Neural progenitor cell (in vitro differentiated cells): ENCODE data around the gene FCGR3B. TPM values are rescaled to one million over a fixed set of nuclear protein-coding genes. Genes with fewer than 3 reads are reported as not detected.
"Not testable (repeated sequence)": the region's sequence is repeated elsewhere in the genome, so short reads cannot be mapped to it uniquely, and the experiment has no call there.

Experiments
- DNase-seq: peaks from one replicate; pipeline ENCODE4 v3.0.0-alpha.2; 2016; ENCODE audit warnings: low spot score
- H2AFZ ChIP-seq: fragments of 200-600 bp; sonication (generic); replicated peaks from 2 replicates; pipeline ENCODE4 v1.6.1; 2016; ENCODE audit warnings: antibody characterized with exemption
- H3F3A ChIP-seq: fragments of 200-600 bp; sonication (generic); 2 replicates; pipeline ENCODE4 v1.6.1; 2016; ENCODE audit warnings: antibody characterized with exemption, low read depth
- H3K27ac ChIP-seq: fragments of 200-600 bp; sonication (generic); 2 replicates; pipeline ENCODE4 v1.5.1; 2016; ENCODE audit warnings: mild to moderate bottlenecking
- H3K27me3 ChIP-seq: fragments of 200-600 bp; sonication (generic); 2 replicates; pipeline ENCODE4 v1.6.1; 2016; ENCODE audit warnings: mild to moderate bottlenecking, moderate library complexity
- H3K36me3 ChIP-seq: fragments of 200-600 bp; sonication (generic); 2 replicates; pipeline ENCODE4 v1.5.1; 2016
- H3K4me1 ChIP-seq: fragments of 200-600 bp; sonication (generic); 2 replicates; pipeline ENCODE4 v1.6.1; 2016; ENCODE audit warnings: mixed run types
- H3K4me2 ChIP-seq: fragments of 200-600 bp; sonication (generic); 2 replicates; pipeline ENCODE4 v1.6.1; 2016
- H3K4me3 ChIP-seq: fragments of 200-600 bp; sonication (generic); 2 replicates; pipeline ENCODE4 v1.5.1; 2016
- H3K79me2 ChIP-seq: fragments of 200-600 bp; sonication (generic); 2 replicates; pipeline ENCODE4 v1.6.1; 2016; ENCODE audit warnings: low read depth
- H3K9ac ChIP-seq: fragments of 200-600 bp; sonication (generic); 2 replicates; pipeline ENCODE4 v1.6.1; 2016
- H3K9me3 ChIP-seq: fragments of 200-600 bp; sonication (generic); 2 replicates; pipeline ENCODE4 v1.5.1; 2016; ENCODE audit warnings: low read depth
- H4K20me1 ChIP-seq: fragments of 200-600 bp; sonication (generic); 2 replicates; pipeline ENCODE4 v1.6.1; 2016; ENCODE audit warnings: low read depth
- H3K27ac Mint-ChIP-seq: 3 replicates; pipeline ENCODE4 v1.8.0; 2021; ENCODE audit warnings: mixed read lengths
- H3K27me3 Mint-ChIP-seq: 2 replicates; pipeline ENCODE4 v1.8.0; 2022; ENCODE audit warnings: low read depth, mild to moderate bottlenecking, inconsistent platforms, moderate library complexity, mixed read lengths; ENCODE audit not compliant: insufficient read depth
- H3K36me3 Mint-ChIP-seq: 3 replicates; pipeline ENCODE4 v1.8.0; 2021; ENCODE audit warnings: mixed read lengths
- H3K4me1 Mint-ChIP-seq: 3 replicates; pipeline ENCODE4 v1.8.0; 2021; ENCODE audit warnings: mixed read lengths
- H3K4me3 Mint-ChIP-seq: 3 replicates; pipeline ENCODE4 v1.8.0; 2021; ENCODE audit warnings: mild to moderate bottlenecking, moderate library complexity, mixed read lengths
- H3K9me3 Mint-ChIP-seq: 3 replicates; pipeline ENCODE4 v1.8.0; 2020; ENCODE audit warnings: mixed read lengths
- total RNA-seq: library from RNA; depleted of rRNA; stranded (reverse); fragments of >200 nt; gene quantifications from 2 replicates; pipeline ENCODE4 v1.2.3, GENCODE V29; 2015; ENCODE audit warnings: low replicate concordance

Gene FCGR3B
- total RNA-seq, 1 donor from 2014 or later = not detected

DNA sequence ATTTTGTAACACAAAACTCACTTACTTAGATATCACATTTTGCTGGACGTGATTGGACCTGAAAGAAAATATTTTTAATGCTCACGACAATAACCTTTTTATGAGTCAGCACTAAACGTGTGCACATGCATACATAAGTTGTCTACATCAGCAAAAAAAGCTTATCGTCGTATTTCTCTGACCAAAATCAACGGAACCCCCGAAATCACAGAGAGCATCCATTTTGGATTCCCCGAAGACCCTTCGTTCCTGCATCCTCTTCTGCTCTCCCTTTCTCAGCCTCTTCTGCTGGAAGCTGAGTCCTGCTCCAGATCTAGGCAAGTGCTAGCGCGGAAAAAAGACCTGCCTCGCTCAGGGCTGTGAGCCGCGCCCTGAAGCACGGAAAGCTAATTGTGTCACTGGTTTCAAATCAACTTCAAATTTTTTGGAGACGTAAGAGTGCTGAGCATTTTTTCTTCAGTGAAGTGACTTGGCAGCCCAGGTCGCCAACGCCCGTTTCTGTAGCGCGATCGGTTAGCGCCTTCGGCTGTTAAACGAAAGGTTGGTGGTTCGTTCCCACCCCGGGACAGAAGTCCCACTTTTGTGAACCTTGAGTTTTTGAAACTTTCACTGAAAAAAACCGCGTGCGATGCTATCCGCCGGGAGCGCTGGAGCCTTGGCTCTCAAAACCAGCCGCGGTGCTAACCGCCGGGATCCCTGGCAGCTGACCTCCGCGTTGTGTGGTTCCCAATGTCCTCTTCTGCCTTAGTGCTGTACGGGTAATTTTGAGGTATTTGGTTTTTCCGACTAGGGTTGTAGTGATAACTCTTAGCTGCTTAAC is 9.6 kb downstream of the FCGR3B start:
- peak overlapping the region; percentile 78 for H3K4me2 ChIP-seq
- not testable (repeated sequence) for H3K9me3 ChIP-seq, H3K79me2 ChIP-seq, H3F3A ChIP-seq, H3K27ac ChIP-seq, H3K4me1 Mint-ChIP-seq, H3K36me3 Mint-ChIP-seq, H4K20me1 ChIP-seq, H3K9ac ChIP-seq, H3K4me1 ChIP-seq, H3K36me3 ChIP-seq
- H2AFZ ChIP-seq = peak overlapping the region; percentile 99
- DNase-seq = peak; percentile 79
- peak overlapping the region; percentile 98 for H3K27ac Mint-ChIP-seq
- peak overlapping the region; percentile 97 for H3K4me3 Mint-ChIP-seq
- peak overlapping the region; percentile 86 for H3K4me3 ChIP-seq
- peaks cover 43% of the 10 kb centered on the region for H3K27me3 ChIP-seq
- peaks cover 17% of the 10 kb centered on the region for H3K27me3 Mint-ChIP-seq
- H3K9me3 Mint-ChIP-seq = peaks cover 13% of the 10 kb centered on the region

DNA sequence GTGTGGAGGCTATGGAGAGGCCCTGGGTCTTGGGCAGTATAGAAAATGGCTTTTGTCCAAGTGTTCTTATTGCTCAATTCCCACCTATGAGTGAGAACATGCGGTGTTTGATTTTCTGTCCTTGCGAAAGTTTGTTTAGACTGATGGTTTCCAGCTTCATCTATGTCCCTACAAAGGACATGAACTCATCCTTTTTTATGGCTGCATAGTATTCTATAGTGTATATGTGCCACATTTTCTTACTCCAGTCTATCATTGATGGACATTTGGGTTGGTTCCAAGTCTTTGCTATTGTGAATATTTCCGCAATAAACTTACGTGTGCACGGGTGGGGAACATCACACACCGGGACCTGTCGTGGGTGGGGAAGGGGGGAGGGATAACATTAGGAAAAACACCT is 10.6 kb downstream of the FCGR3B start:
- Mint-ChIP-seq H3K4me3 (peak overlapping the region; percentile 97), H3K27me3 (peaks cover 20% of the 10 kb centered on the region), H3K4me1 (peaks cover 13% of the 10 kb centered on the region), H3K9me3 (peaks cover 15% of the 10 kb centered on the region)
- not testable (repeated sequence) for H3K36me3 Mint-ChIP-seq, H3K36me3 ChIP-seq, H3K4me1 ChIP-seq, H3F3A ChIP-seq, H3K27ac Mint-ChIP-seq, H4K20me1 ChIP-seq, H3K27ac ChIP-seq, H3K9ac ChIP-seq, H2AFZ ChIP-seq, DNase-seq, H3K79me2 ChIP-seq, H3K9me3 ChIP-seq
- Histone ChIP-seq H3K4me3 (peak overlapping the region; percentile 86), H3K27me3 (peaks cover 43% of the 10 kb centered on the region), H3K4me2 (peak overlapping the region; percentile 78)

DNA sequence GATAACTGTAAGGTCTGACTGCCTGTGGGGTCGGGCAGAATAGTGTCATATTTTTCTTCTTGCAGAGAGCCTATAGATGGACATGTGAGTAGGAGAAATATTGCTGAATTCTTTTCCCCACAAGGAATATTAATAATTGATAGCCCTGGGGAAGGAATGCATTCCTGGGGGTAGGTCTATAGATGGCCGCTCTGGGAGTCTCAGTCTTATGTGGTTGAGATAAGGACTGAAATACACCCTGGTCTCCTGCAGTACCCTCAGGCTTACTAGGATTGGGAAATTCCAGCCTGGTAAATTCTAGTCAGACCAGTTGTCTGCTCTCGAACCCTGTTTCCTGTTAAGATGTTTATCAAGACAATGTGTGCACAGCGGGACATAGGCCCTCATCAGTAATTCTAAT is 12.5 kb downstream of the FCGR3B start:
- not testable (repeated sequence) for H3K9me3 ChIP-seq, H2AFZ ChIP-seq, H3K4me2 ChIP-seq, H3K36me3 Mint-ChIP-seq, H3K27ac Mint-ChIP-seq, H3K4me3 ChIP-seq, H3K36me3 ChIP-seq, DNase-seq, H3K4me3 Mint-ChIP-seq, H3K4me1 ChIP-seq, H3F3A ChIP-seq, H4K20me1 ChIP-seq, H3K27ac ChIP-seq, H3K9ac ChIP-seq, H3K79me2 ChIP-seq
- Mint-ChIP-seq H3K27me3 (peaks cover 20% of the 10 kb centered on the region), H3K9me3 (peaks cover 15% of the 10 kb centered on the region), H3K4me1 (peaks cover 13% of the 10 kb centered on the region)
- H3K27me3 ChIP-seq = peaks cover 32% of the 10 kb centered on the region

DNA sequence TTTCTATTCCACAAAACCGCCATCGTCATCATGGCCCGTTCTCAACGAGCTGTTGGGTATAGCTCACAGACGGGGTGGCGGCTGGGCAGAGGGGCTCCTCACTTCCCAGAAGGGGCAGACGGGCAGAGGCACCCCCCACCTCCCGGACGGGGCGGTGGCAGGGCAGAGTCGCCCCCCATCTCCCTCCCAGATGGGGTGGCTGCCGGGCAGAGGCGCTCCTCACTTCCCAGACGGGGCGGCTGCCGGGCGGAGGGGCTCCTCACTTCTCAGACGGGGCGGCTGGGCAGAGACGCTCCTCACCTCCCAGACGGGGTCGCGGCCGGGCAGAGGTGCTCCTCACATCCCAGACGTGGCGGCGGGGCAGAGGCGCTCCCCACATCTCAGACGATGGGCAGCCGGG is 14.6 kb downstream of the FCGR3B start:
- H2AFZ ChIP-seq, H3K4me3 Mint-ChIP-seq, H4K20me1 ChIP-seq, H3K4me2 ChIP-seq, H3K27ac Mint-ChIP-seq, H3K9me3 ChIP-seq, H3K79me2 ChIP-seq, H3K36me3 ChIP-seq, H3K9ac ChIP-seq, H3K36me3 Mint-ChIP-seq, H3K27ac ChIP-seq, DNase-seq, H3K4me3 ChIP-seq, H3K4me1 ChIP-seq: not testable (repeated sequence)
- peaks cover 22% of the 10 kb centered on the region for H3K27me3 Mint-ChIP-seq
- Histone ChIP-seq H3K27me3 (peaks cover 13% of the 10 kb centered on the region), H3F3A (peaks cover 17% of the 10 kb centered on the region)
- peaks cover 14% of the 10 kb centered on the region for H3K4me1 Mint-ChIP-seq
- H3K9me3 Mint-ChIP-seq = peaks cover 17% of the 10 kb centered on the region

DNA sequence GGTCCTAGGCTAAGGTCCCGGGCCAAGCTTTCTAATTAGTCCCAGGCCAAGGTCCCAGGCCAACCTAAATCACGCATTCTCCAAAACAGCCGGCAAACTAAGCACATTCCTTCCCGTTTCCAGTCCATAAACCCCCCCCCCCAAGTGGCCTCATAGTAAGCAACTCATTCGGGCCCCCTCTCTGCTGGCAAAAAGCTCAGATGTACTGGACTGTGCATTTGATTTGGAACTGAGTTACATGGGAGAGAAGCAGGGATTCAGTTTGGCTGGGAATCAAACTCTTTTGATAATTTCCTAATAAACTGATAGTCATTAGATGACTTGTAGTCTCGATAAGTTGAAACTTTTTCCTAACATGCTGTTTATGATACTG is 17.8 kb downstream of the FCGR3B start:
- Mint-ChIP-seq H3K4me3 (peak overlapping the region; percentile 88), H3K27me3 (peaks cover 13% of the 10 kb centered on the region), H3K27ac (peak overlapping the region; percentile 99)
- Histone ChIP-seq H3K4me3 (peak overlapping the region; percentile 54), H3F3A (peaks cover 13% of the 10 kb centered on the region), H3K4me2 (peak overlapping the region; percentile 57), H3K27me3 (peaks cover 18% of the 10 kb centered on the region)
- H3K79me2 ChIP-seq, H3K9me3 ChIP-seq, H3K36me3 ChIP-seq, H4K20me1 ChIP-seq, H3K9me3 Mint-ChIP-seq, H3K27ac ChIP-seq, H2AFZ ChIP-seq, H3K4me1 ChIP-seq, H3K36me3 Mint-ChIP-seq, H3K9ac ChIP-seq, H3K4me1 Mint-ChIP-seq, DNase-seq: not testable (repeated sequence)
